ENCODE measurements around the gene PCDH9.

- TF ChIP-seq CTCF (IDR thresholded peaks at IDR 0.05): no peak
- TF ChIP-seq POLR2A (IDR thresholded peaks at IDR 0.05): no peak
These were observed 860.5 kb downstream of the PCDH9 start for GRCh38 chr13:66369666-66370065.
